ENCODE results near the gene RHOU. TPM values are rescaled to one million over a fixed set of nuclear protein-coding genes. Genes with fewer than 3 reads are reported as not detected.

RHOU gene
- polyA plus RNA-seq, 5 donors, result 56.1 to 66.0 (median 58.9) TPM

- DNase-seq, result peak in 1 of 2 donors; percentile 45
These were observed 750 bp downstream of the RHOU start for GRCh38 chr1:228735871-228736586.

- no peak for DNase-seq
These were observed 1.7 kb downstream of the RHOU start for GRCh38 chr1:228736844-228737445.

- DNase-seq, result no peak
These were observed 2.3 kb downstream of the RHOU start for GRCh38 chr1:228737601-228738041.

GRCh38 chr1:228739826-228740225 lies 4.5 kb downstream of the RHOU start:
- no peak for DNase-seq

GRCh38 chr1:228740543-228741317 lies 5.5 kb downstream of the RHOU start:
- DNase-seq, result no peak

- DNase-seq, result no peak
These were observed 7.1 kb downstream of the RHOU start for GRCh38 chr1:228742281-228742860.

GRCh38 chr1:228743405-228743804 lies 8.1 kb downstream of the RHOU start:
- no peak for DNase-seq

GRCh38 chr1:228744356-228744755 lies 9.1 kb downstream of the RHOU start:
- no peak for DNase-seq

- no peak for DNase-seq
These were observed 9.6 kb downstream of the RHOU start for GRCh38 chr1:228744918-228745317.

GRCh38 chr1:228745497-228745896 lies 10.2 kb downstream of the RHOU start:
- DNase-seq, result no peak

GRCh38 chr1:228747301-228747935 lies 12.1 kb downstream of the RHOU start:
- DNase-seq, result no peak

GRCh38 chr1:228748029-228748428 lies 12.8 kb downstream of the RHOU start:
- DNase-seq, result no peak

GRCh38 chr1:228748431-228748830 lies 13.2 kb downstream of the RHOU start:
- DNase-seq, result no peak

- DNase-seq, result no peak
These were observed 14.5 kb downstream of the RHOU start for GRCh38 chr1:228749765-228750164.

GRCh38 chr1:228750915-228751314 lies 15.6 kb downstream of the RHOU start:
- no peak for DNase-seq

- no peak for DNase-seq
These were observed 16.2 kb downstream of the RHOU start for GRCh38 chr1:228751360-228752098.

GRCh38 chr1:228752258-228752657 lies 17.0 kb downstream of the RHOU start:
- DNase-seq, result no peak

- DNase-seq, result no peak
These were observed 17.5 kb downstream of the RHOU start for GRCh38 chr1:228752675-228753265.

GRCh38 chr1:228753287-228753686 lies 18.0 kb downstream of the RHOU start:
- no peak for DNase-seq

- DNase-seq, result peak in 1 of 2 donors; percentile 35
These were observed 18.6 kb downstream of the RHOU start for GRCh38 chr1:228753786-228754360.

All from right lung (tissue), 5 donors.